ENCODE data around the gene TRIO. TPM values are rescaled to one million over a fixed set of nuclear protein-coding genes. Genes with fewer than 3 reads are reported as not detected.

The TRIO gene
- total RNA-seq, 1 experiment from 2014 or later, result 68.4 TPM

GRCh38 chr5:14188778-14189177 lies 45.6 kb downstream of the TRIO start (continued):
- TF ChIP-seq REST (IDR thresholded peaks at IDR 0.05; ENCODE audit: low read depth), result no peak
- TF ChIP-seq JUND (IDR thresholded peaks at IDR 0.05), result no peak
- no peak for TF ChIP-seq ZNF274 (IDR thresholded peaks at IDR 0.05; ENCODE audit: low read depth, low read length)
- no peak for TF ChIP-seq YY1 (IDR thresholded peaks at IDR 0.05; ENCODE audit: extremely low read depth, insufficient replicate concordance, low read depth, low read length)
- TF ChIP-seq ZFX (IDR thresholded peaks at IDR 0.05), result no peak
- no peak for TF ChIP-seq EZH2phosphoT487 (IDR thresholded peaks at IDR 0.05; ENCODE audit: borderline replicate concordance)
- no peak for TF ChIP-seq EZH2 (IDR thresholded peaks at IDR 0.05)
- no peak for TF ChIP-seq SRF (IDR thresholded peaks at IDR 0.05; ENCODE audit: low read depth)

GRCh38 chr5:14189680-14190079 lies 46.5 kb downstream of the TRIO start:
- Histone ChIP-seq H3K27ac (ENCODE audit: low read depth, low read length) (peak overlapping the region; percentile 64), H3K36me3 (ENCODE audit: control insufficient read depth in 1 of 2, insufficient read depth in 2 of 2, low read length in 2 of 2) (no peaks in the 10 kb centered on the region), H2AFZ (ENCODE audit: low read depth, low read length, poor library complexity, severe bottlenecking) (no peak overlapping the region), H3K4me3 (replicated peaks in 1 of 2; ENCODE audit: low read depth in 1 of 2, low read length in 2 of 2) (peak overlapping the region in 1 of 2 experiments; percentile 27; a peak in 2 of 4 replicates), H3K4me1 (ENCODE audit: control insufficient read depth in 1 of 2, insufficient read depth in 2 of 2, low read length in 2 of 2) (peaks cover 51 to 71% of the 10 kb centered on the region in 2 experiments), H3K79me2 (ENCODE audit: insufficient read depth, low read length) (peaks cover 98% of the 10 kb centered on the region), H3K4me2 (ENCODE audit: low read length) (peak overlapping the region; percentile 70), H3K27me3 (ENCODE audit: insufficient read depth, low read length) (no peaks in the 10 kb centered on the region), H3K9ac (ENCODE audit: low read length) (peak overlapping the region; percentile 11), H4K20me1 (ENCODE audit: insufficient read depth) (peaks cover 8% of the 10 kb centered on the region; the same call in 1 of the 2 replicates), H3K9me2 (ENCODE audit: insufficient read depth) (no peaks in the 10 kb centered on the region), H3K9me3 (ENCODE audit: control insufficient read depth in 1 of 2, insufficient read depth in 1 of 2, low read depth in 1 of 2, low read length in 2 of 2) (no peaks in the 10 kb centered on the region)
- no peak for TF ChIP-seq TCF7L2 (IDR thresholded peaks at IDR 0.05; ENCODE audit: borderline replicate concordance, extremely low read depth, insufficient read depth, insufficient read length)
- TF ChIP-seq ZBTB33 (IDR thresholded peaks at IDR 0.05; ENCODE audit: extremely low read depth, insufficient replicate concordance, low read length), result no peak
- TF ChIP-seq ATF3 (IDR thresholded peaks at IDR 0.05), result no peak
- no peak for TF ChIP-seq POLR2AphosphoS5 (IDR thresholded peaks at IDR 0.05; ENCODE audit: low read depth, low read length)
- TF ChIP-seq SRF (IDR thresholded peaks at IDR 0.05; ENCODE audit: low read depth), result no peak
- RAD21 ChIA-PET (ENCODE audit: low non-redundant PET in 1 of 2, low total read pairs in 2 of 2, uncharacterized antibody in 2 of 2, unreplicated experiment in 2 of 2), result interaction anchor here in 1 of 2 experiments (1.1 kb wide), 1 partner anchor 10 kb away, joined by 3 read pairs; no protein-coding TSS in a partner anchor
- intact Hi-C loops (cut with micrococcal nuclease), result loop anchor here (5.0 kb wide), 1 partner anchor 152 kb away; no protein-coding TSS in a partner anchor
- BruUV-seq (replicated peaks), result no TSS peak
- ATAC-seq (peak; percentile 15), DNase-seq (ENCODE audit: low read depth, low spot score) (no peak)
- POLR2A ChIA-PET, result no interaction called here
- CTCF ChIA-PET, result interaction anchor here (1.0 kb wide), 2 partner anchors 80 to 81 kb away, joined by 3 to 5 read pairs; no protein-coding TSS in a partner anchor

Data from HCT116 (cell line).